Body of pancreas (tissue), 4 donors: ENCODE measurements around the gene FHOD3. TPM values are rescaled to one million over a fixed set of nuclear protein-coding genes. Genes with fewer than 3 reads are reported as not detected.

Experiments
- ATAC-seq: fragments of 150-250 bp; one replicate; pipeline ENCODE4 v1.9.1; 2016
- DNase-seq, 4 donors: peaks; one replicate each; pipeline ENCODE4 v3.0.0-alpha.2; 2019
- H3K27ac ChIP-seq, 4 donors: fragments of 200-600 bp; sonication (generic); 1 replicate in 3 of 4; 2 replicates in 1 of 4; pipeline versions ENCODE4 v1.5.1 to v1.6.1; 2016 to 2019; ENCODE audit warnings: mild to moderate bottlenecking in 1 of 4, mixed read lengths in 1 of 4, moderate library complexity in 1 of 4
- H3K27me3 ChIP-seq, 2 donors: fragments of 200-600 bp; sonication (generic); one replicate each; pipeline ENCODE4 v1.6.0; 2016; ENCODE audit warnings: mild to moderate bottlenecking in 1 of 2
- H3K36me3 ChIP-seq, 2 donors: fragments of 200-600 bp; sonication (generic); replicated peaks in 1 of 2; 2 replicates each; pipeline ENCODE4 v1.5.1; 2016; ENCODE audit warnings: low read depth in 2 of 2; ENCODE audit not compliant: insufficient read depth in 1 of 2
- H3K4me1 ChIP-seq: fragments of 200-600 bp; sonication (generic); one replicate; pipeline ENCODE4 v1.6.0; 2016
- H3K4me3 ChIP-seq, 2 donors: fragments of 200-600 bp; sonication (generic); 1 replicate in 1 of 2; 2 replicates in 1 of 2; pipeline ENCODE4 v1.5.1; 2016 to 2019
- H3K9me3 ChIP-seq, 3 donors: fragments of 200-600 bp; sonication (generic); 1 replicate in 2 of 3; 2 replicates in 1 of 3; pipeline ENCODE4 v1.5.1; 2016
- CTCF ChIP-seq, 7 experiments: fragments of 450-650 bp in 4 of 7; fragments of 200-600 bp in 3 of 7; sonication (generic) in 3 of 7; IDR thresholded peaks; one replicate each; pipeline ENCODE4 v1.5.1; 2016 to 2019; ENCODE audit warnings: antibody characterized with exemption in 7 of 7
- POLR2A ChIP-seq, 3 donors: fragments of 450-650 bp; IDR thresholded peaks; one replicate each; pipeline ENCODE4 v1.6.1; 2016; ENCODE audit warnings: antibody characterized with exemption in 3 of 3, mild to moderate bottlenecking in 2 of 3
- WGBS, 2 donors: methylation state at CpG; one replicate each; pipeline ENCODE4 v1.1.5; 2017; 5-methylcytosine and 5-hydroxymethylcytosine counted together
- intact Hi-C: fragments of 100-400 bp; cut with DNase I; formaldehyde crosslinking; loops from one replicate; pipeline ENCODE4 v1.15.1; 2023
- total RNA-seq, 2 donors: library from RNA; depleted of rRNA; stranded (reverse); fragments of >200 nt; gene quantifications; one replicate each; pipeline ENCODE4 v1.1.0, GENCODE V29; 2016

FHOD3 gene
- total RNA-seq, 2 donors from 2014 or later, result 0.52 to 2.0 TPM

GRCh38 chr18:36560187-36560586, 262.7 kb downstream of the FHOD3 start:
- H3K4me3 ChIP-seq, result no peak overlapping the region
- H3K4me1 ChIP-seq, result no peaks in the 10 kb centered on the region
- no peaks in the 10 kb centered on the region for H3K27me3 ChIP-seq
- H3K27ac ChIP-seq, result no peak overlapping the region
- intact Hi-C loops, result loop anchor here (10.0 kb wide), 1 partner anchor 255 kb away; no protein-coding TSS in a partner anchor
- H3K36me3 ChIP-seq, result no peaks in the 10 kb centered on the region
- DNase-seq (no peak), ATAC-seq (no peak)
- WGBS, 2 donors, result 78 to 95% methylated on average over 2 of the region's 2 CpGs
- no peaks in the 10 kb centered on the region for H3K9me3 ChIP-seq
- TF ChIP-seq CTCF (IDR thresholded peaks at IDR 0.05) (no peak), POLR2A (IDR thresholded peaks at IDR 0.05) (no peak)

GRCh38 chr18:36561046-36561445, 263.5 kb downstream of the FHOD3 start:
- WGBS, 2 donors, result 92 to 93% methylated on average over 2 of the region's 2 CpGs
- no peak overlapping the region for H3K4me3 ChIP-seq
- H3K36me3 ChIP-seq, result no peaks in the 10 kb centered on the region
- intact Hi-C loops, result loop anchor here (10.0 kb wide), 1 partner anchor 256 kb away; no protein-coding TSS in a partner anchor
- no peak overlapping the region for H3K27ac ChIP-seq
- ATAC-seq, result no peak
- DNase-seq, result no peak
- no peaks in the 10 kb centered on the region for H3K4me1 ChIP-seq
- no peaks in the 10 kb centered on the region for H3K9me3 ChIP-seq
- no peak for TF ChIP-seq CTCF (IDR thresholded peaks at IDR 0.05)
- TF ChIP-seq POLR2A (IDR thresholded peaks at IDR 0.05), result no peak
- H3K27me3 ChIP-seq, result no peaks in the 10 kb centered on the region

- ATAC-seq (no peak), DNase-seq (no peak)
- Histone ChIP-seq H3K4me3 (no peak overlapping the region), H3K9me3 (no peaks in the 10 kb centered on the region), H3K27me3 (no peaks in the 10 kb centered on the region), H3K36me3 (no peaks in the 10 kb centered on the region), H3K4me1 (no peaks in the 10 kb centered on the region), H3K27ac (no peak overlapping the region)
- TF ChIP-seq POLR2A (IDR thresholded peaks at IDR 0.05), result no peak
- TF ChIP-seq CTCF (IDR thresholded peaks at IDR 0.05), result no peak
- WGBS, 2 donors, result 75 to 79% methylated on average over 2 of the region's 2 CpGs
- intact Hi-C loops, result loop anchor here (10.0 kb wide), 1 partner anchor 260 kb away; no protein-coding TSS in a partner anchor
These were observed 267.3 kb downstream of the FHOD3 start for GRCh38 chr18:36564841-36565240.

GRCh38 chr18:36567800-36568199, 270.3 kb downstream of the FHOD3 start:
- no peaks in the 10 kb centered on the region for H3K9me3 ChIP-seq
- no peak for ATAC-seq
- WGBS, 2 donors, result 86 to 100% methylated on average over 1 of the region's 1 CpG
- H3K4me1 ChIP-seq, result no peaks in the 10 kb centered on the region
- no peaks in the 10 kb centered on the region for H3K27me3 ChIP-seq
- H3K27ac ChIP-seq, result no peak overlapping the region
- DNase-seq, result no peak
- TF ChIP-seq POLR2A (IDR thresholded peaks at IDR 0.05) (no peak), CTCF (IDR thresholded peaks at IDR 0.05) (no peak)
- H3K4me3 ChIP-seq, result no peak overlapping the region
- intact Hi-C loops, result loop anchor here (10.0 kb wide), 1 partner anchor 263 kb away; no protein-coding TSS in a partner anchor
- H3K36me3 ChIP-seq, result no peaks in the 10 kb centered on the region

GRCh38 chr18:36568487-36568886, 271.0 kb downstream of the FHOD3 start:
- no peaks in the 10 kb centered on the region for H3K36me3 ChIP-seq
- H3K27me3 ChIP-seq, result no peaks in the 10 kb centered on the region
- TF ChIP-seq POLR2A (IDR thresholded peaks at IDR 0.05) (no peak), CTCF (IDR thresholded peaks at IDR 0.05) (no peak)
- H3K4me3 ChIP-seq, result no peak overlapping the region
- no peaks in the 10 kb centered on the region for H3K9me3 ChIP-seq
- ATAC-seq (no peak), DNase-seq (no peak)
- intact Hi-C loops, result loop anchor here (10.0 kb wide), 1 partner anchor 264 kb away; no protein-coding TSS in a partner anchor
- no peaks in the 10 kb centered on the region for H3K4me1 ChIP-seq
- 76 to 82% methylated on average over 4 of the region's 4 CpGs for WGBS, 2 donors
- no peak overlapping the region for H3K27ac ChIP-seq
